ENCODE data around the gene AGBL2.
"Not testable (repeated sequence)": the region's sequence is repeated elsewhere in the genome, so short reads cannot be mapped to it uniquely, and the experiment has no call there.

DNA sequence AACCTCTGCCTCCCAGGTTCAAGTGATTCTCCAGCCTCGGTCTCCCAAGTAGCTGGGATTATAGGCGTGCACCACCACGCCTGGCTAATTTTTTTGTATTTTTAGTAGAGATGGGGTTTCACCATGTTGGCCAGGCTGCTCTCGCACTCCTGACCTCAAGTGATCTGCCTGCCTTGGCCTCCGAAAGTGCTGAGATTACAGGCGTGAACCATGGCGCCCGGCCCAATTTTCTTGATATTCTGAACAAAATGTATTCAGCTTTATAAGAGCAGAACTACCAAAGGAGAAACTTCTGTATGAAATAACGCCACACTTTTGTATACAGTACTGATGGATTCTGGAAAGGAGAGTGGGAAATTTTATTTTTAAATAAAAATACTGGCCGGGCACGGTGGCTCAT lies 44.1 kb upstream of the AGBL2 start:
- TF ChIP-seq, protein P1, sequence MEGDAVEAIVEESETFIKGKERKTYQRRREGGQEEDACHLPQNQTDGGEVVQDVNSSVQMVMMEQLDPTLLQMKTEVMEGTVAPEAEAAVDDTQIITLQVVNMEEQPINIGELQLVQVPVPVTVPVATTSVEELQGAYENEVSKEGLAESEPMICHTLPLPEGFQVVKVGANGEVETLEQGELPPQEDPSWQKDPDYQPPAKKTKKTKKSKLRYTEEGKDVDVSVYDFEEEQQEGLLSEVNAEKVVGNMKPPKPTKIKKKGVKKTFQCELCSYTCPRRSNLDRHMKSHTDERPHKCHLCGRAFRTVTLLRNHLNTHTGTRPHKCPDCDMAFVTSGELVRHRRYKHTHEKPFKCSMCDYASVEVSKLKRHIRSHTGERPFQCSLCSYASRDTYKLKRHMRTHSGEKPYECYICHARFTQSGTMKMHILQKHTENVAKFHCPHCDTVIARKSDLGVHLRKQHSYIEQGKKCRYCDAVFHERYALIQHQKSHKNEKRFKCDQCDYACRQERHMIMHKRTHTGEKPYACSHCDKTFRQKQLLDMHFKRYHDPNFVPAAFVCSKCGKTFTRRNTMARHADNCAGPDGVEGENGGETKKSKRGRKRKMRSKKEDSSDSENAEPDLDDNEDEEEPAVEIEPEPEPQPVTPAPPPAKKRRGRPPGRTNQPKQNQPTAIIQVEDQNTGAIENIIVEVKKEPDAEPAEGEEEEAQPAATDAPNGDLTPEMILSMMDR (IDR thresholded peaks at IDR 0.05): not testable (repeated sequence)
- TF ChIP-seq EP300 (IDR thresholded peaks at IDR 0.05; ENCODE audit: low read depth); POLR2A (IDR thresholded peaks at IDR 0.05); POLR2AphosphoS5 (IDR thresholded peaks at IDR 0.05): not testable (repeated sequence)
